WTC11 (cell line): ENCODE measurements around the gene PAEP.

Experiments
- CREB1 ChIP-seq: sonication (generic); formaldehyde crosslinking; IDR thresholded peaks from 2 replicates; pipeline ENCODE4 v1.8.0; 2023; ENCODE audit warnings: mild to moderate bottlenecking, missing genetic modification reagents
- CTCF ChIP-seq: fragments of 200-600 bp; IDR thresholded peaks from 2 replicates; pipeline ENCODE4 v1.8.0; 2022; ENCODE audit warnings: antibody characterized with exemption
- E2F4 ChIP-seq: sonication (generic); formaldehyde crosslinking; IDR thresholded peaks from 2 replicates; pipeline ENCODE4 v1.8.1; 2022; ENCODE audit warnings: low read depth, mild to moderate bottlenecking, moderate library complexity, missing genetic modification reagents, borderline replicate concordance
- E2F5 ChIP-seq: sonication (generic); formaldehyde crosslinking; IDR thresholded peaks from 2 replicates; pipeline ENCODE4 v1.8.1; 2022; ENCODE audit warnings: mild to moderate bottlenecking, moderate library complexity, missing genetic modification reagents
- ETV6 ChIP-seq: sonication (generic); formaldehyde crosslinking; IDR thresholded peaks from 2 replicates; pipeline ENCODE4 v1.8.1; 2022; ENCODE audit warnings: mild to moderate bottlenecking, missing genetic modification reagents
- GABPB1 ChIP-seq: sonication (generic); formaldehyde crosslinking; IDR thresholded peaks from 2 replicates; pipeline ENCODE4 v1.8.1; 2023; ENCODE audit warnings: mild to moderate bottlenecking, missing genetic modification reagents
- JUN ChIP-seq: sonication (generic); formaldehyde crosslinking; IDR thresholded peaks from 2 replicates; pipeline ENCODE4 v1.8.0; 2023; ENCODE audit warnings: mild to moderate bottlenecking, missing genetic modification reagents

- no peak for TF ChIP-seq ETV6 (CRISPR knock-in tag)
- TF ChIP-seq JUN (CRISPR knock-in tag) = no peak
- no peak for TF ChIP-seq E2F5 (CRISPR knock-in tag)
- no peak for TF ChIP-seq CTCF
- TF ChIP-seq E2F4 (CRISPR knock-in tag) = no peak
- TF ChIP-seq GABPB1 = no peak
- TF ChIP-seq CREB1 (CRISPR knock-in tag) = no peak
These were observed 12.8 kb downstream of the PAEP start for GRCh38 chr9:135574331-135574730.
